OCI-LY1 (cell line): ENCODE data around the gene DYNLL2.

ENCODE experiments used
- CTCF ChIP-seq: fragments of 200-600 bp; sonication (generic), shearing (Covaris generic); IDR thresholded peaks from 2 replicates; pipeline ENCODE4 v1.5.1; 2017; ENCODE audit warnings: mild to moderate bottlenecking, antibody characterized with exemption, low read length, moderate library complexity, mixed read lengths
- EZH2 ChIP-seq: fragments of 200-600 bp; sonication (generic), shearing (Covaris generic); IDR thresholded peaks from 2 replicates; pipeline ENCODE4 v1.8.0; 2017; ENCODE audit warnings: borderline replicate concordance, mixed run types, mild to moderate bottlenecking, antibody characterized with exemption, low read length, moderate library complexity, mixed read lengths

- TF ChIP-seq CTCF, result no peak
- TF ChIP-seq EZH2, result no peak
These were observed 5.4 kb downstream of the DYNLL2 start for GRCh38 chr17:58088624-58089023.
